CD4-positive, alpha-beta T cell (primary cell): ENCODE results near the gene NME4. TPM values are rescaled to one million over a fixed set of nuclear protein-coding genes. Genes with fewer than 3 reads are reported as not detected.

Experiments
- ATAC-seq: fragments of 200-7000 bp; cut with Tn5 transposase; one replicate; pipeline ENCODE4 v1.10.0; 2022; ENCODE audit warnings: mild to moderate bottlenecking; ENCODE audit not compliant: poor library complexity
- CTCF ChIA-PET: fragments of 350-600 bp; sonication (Branson Sonifier 250); formaldehyde crosslinking; loops from one replicate; lab custom pipeline; 2021; ENCODE audit warnings: antibody characterized with exemption, inconsistent platforms; lab: Charles Lee
- POLR2A ChIA-PET: fragments of 350-600 bp; sonication (Branson Sonifier 250); formaldehyde crosslinking; loops from one replicate; lab custom pipeline; 2021; ENCODE audit warnings: antibody characterized with exemption, inconsistent platforms; lab: Charles Lee
- DNase-seq, 14 experiments: peaks; one replicate each; pipeline ENCODE4 v3.0.0-alpha.2; 2013 to 2020; ENCODE audit warnings: mixed read lengths in 2 of 14
- H3K27ac ChIP-seq, 2 donors: one replicate each; pipeline versions ENCODE4 v1.5.1 to v1.7.0; 2013; ENCODE audit warnings: low read length in 2 of 2, low read depth in 1 of 2, mild to moderate bottlenecking in 1 of 2
- H3K27me3 ChIP-seq, 2 experiments: 1 replicate in 1 of 2; 2 replicates in 1 of 2; pipeline versions ENCODE4 v1.6.1 to v1.7.0; 2013; ENCODE audit warnings: low read length in 2 of 2, control low read depth in 1 of 2, mild to moderate bottlenecking in 1 of 2, moderate library complexity in 1 of 2; ENCODE audit not compliant: insufficient read depth in 2 of 2, control insufficient read depth in 1 of 2
- H3K36me3 ChIP-seq: one replicate; pipeline ENCODE4 v1.6.1; 2013; ENCODE audit warnings: low read length, control low read depth; ENCODE audit not compliant: insufficient read depth
- H3K4me1 ChIP-seq: one replicate; pipeline ENCODE4 v1.6.1; 2013; ENCODE audit warnings: low read length, control low read depth; ENCODE audit not compliant: insufficient read depth
- H3K4me3 ChIP-seq: one replicate; pipeline ENCODE4 v1.5.1; 2013; ENCODE audit warnings: mild to moderate bottlenecking, low read length, moderate library complexity
- H3K9me3 ChIP-seq, 2 experiments: 1 replicate in 1 of 2; 2 replicates in 1 of 2; pipeline versions ENCODE4 v1.6.1 to v1.7.0; 2013; ENCODE audit warnings: low read length in 2 of 2, mild to moderate bottlenecking in 2 of 2, control low read depth in 1 of 2, moderate library complexity in 1 of 2; ENCODE audit not compliant: control insufficient read depth in 1 of 2, insufficient read depth in 1 of 2
- H3K27ac Mint-ChIP-seq: one replicate; pipeline ENCODE4 v1.8.0; 2020; ENCODE audit warnings: mixed read lengths
- H3K27me3 Mint-ChIP-seq: one replicate; pipeline ENCODE4 v1.8.0; 2021; ENCODE audit warnings: mixed read lengths
- H3K36me3 Mint-ChIP-seq: one replicate; pipeline ENCODE4 v1.8.0; 2021; ENCODE audit warnings: low read depth, mixed read lengths
- H3K4me1 Mint-ChIP-seq: one replicate; pipeline ENCODE4 v1.8.0; 2021; ENCODE audit warnings: low read depth, mixed read lengths
- H3K4me3 Mint-ChIP-seq: one replicate; pipeline ENCODE4 v1.8.0; 2020; ENCODE audit warnings: mild to moderate bottlenecking, mixed read lengths
- H3K9me3 Mint-ChIP-seq: one replicate; pipeline ENCODE4 v1.8.0; 2020; ENCODE audit warnings: mixed read lengths
- CTCF ChIP-seq: fragments of 200-600 bp; IDR thresholded peaks from one replicate; pipeline ENCODE4 v1.8.0; 2022; ENCODE audit warnings: antibody characterized with exemption, mild to moderate bottlenecking
- intact Hi-C, 2 experiments: fragments of 100-400 bp; cut with DNase I in 1 of 2; cut with micrococcal nuclease in 1 of 2; formaldehyde crosslinking; loops; one replicate each; pipeline versions ENCODE4 v1.15.1 to v1.9.0; 2023 to 2025; cut with DNase I, micrococcal nuclease
- total RNA-seq, 174 experiments: library from RNA in 2 of 174; stranded (reverse) in 2 of 174; gene quantifications; one replicate each; pipeline ENCODE4 v1.2.3 and lab custom pipeline; 2021 to 2026

Gene NME4
- total RNA-seq, 2 experiments from 2014 or later = 31.2 to 32.6 TPM

DNA sequence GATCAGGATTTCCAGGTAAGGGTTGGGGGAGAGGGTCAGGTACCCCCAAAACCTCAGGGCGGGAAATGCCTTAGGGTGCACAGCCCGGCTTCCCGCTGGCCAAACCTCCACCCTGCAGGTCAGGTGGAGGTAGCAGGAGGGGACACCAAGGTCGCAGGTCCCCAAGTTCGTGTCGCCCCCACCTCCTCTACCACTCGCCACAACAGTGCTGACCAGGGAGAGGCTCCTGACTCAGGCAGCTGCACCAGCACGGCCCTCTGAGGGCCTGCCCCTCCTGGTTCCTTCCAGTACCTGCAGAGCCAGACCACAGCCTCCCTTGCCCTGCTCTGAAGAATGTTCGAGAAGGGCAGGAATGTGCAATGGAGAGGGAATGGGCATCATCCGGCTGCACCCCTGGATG is 30.5 kb upstream of the NME4 start:
- no peak overlapping the region for H3K4me3 ChIP-seq
- no peak overlapping the region for H3K27ac ChIP-seq
- H3K27ac Mint-ChIP-seq = no peak overlapping the region
- ChIA-PET POLR2A (interaction anchor here (1.2 kb wide), 1 partner anchor 260 kb away, joined by 3 read pairs; no protein-coding TSS in a partner anchor), CTCF (no interaction called here)
- H3K9me3 Mint-ChIP-seq = no peaks in the 10 kb centered on the region
- H3K36me3 ChIP-seq = peaks cover 29% of the 10 kb centered on the region
- H3K4me3 Mint-ChIP-seq = no peak overlapping the region
- DNase-seq (no peak), ATAC-seq (no peak)
- H3K36me3 Mint-ChIP-seq = peaks cover 19% of the 10 kb centered on the region
- peaks cover 33% of the 10 kb centered on the region for H3K4me1 ChIP-seq
- intact Hi-C loops = no loop called here
- H3K9me3 ChIP-seq = no peaks in the 10 kb centered on the region
- no peak for TF ChIP-seq CTCF
- H3K4me1 Mint-ChIP-seq = peaks cover 23% of the 10 kb centered on the region
- no peaks in the 10 kb centered on the region for H3K27me3 Mint-ChIP-seq
- H3K27me3 ChIP-seq = no peaks in the 10 kb centered on the region

- Histone ChIP-seq H3K27me3 (no peaks in the 10 kb centered on the region), H3K27ac (no peak overlapping the region), H3K4me1 (peaks cover 23% of the 10 kb centered on the region), H3K4me3 (no peak overlapping the region), H3K36me3 (peaks cover 38% of the 10 kb centered on the region), H3K9me3 (peaks cover 0 to 8% of the 10 kb centered on the region in 2 experiments)
- ATAC-seq (no peak), DNase-seq (no peak)
- TF ChIP-seq CTCF = no peak
- H3K36me3 Mint-ChIP-seq = peaks cover 26% of the 10 kb centered on the region
- H3K4me1 Mint-ChIP-seq = peaks cover 17% of the 10 kb centered on the region
- no peaks in the 10 kb centered on the region for H3K9me3 Mint-ChIP-seq
- ChIA-PET POLR2A (interaction anchor here (1.2 kb wide), 1 partner anchor 261 kb away, joined by 3 read pairs; no protein-coding TSS in a partner anchor), CTCF (no interaction called here)
- peak overlapping the region; percentile 42 for H3K4me3 Mint-ChIP-seq
- H3K27me3 Mint-ChIP-seq = no peaks in the 10 kb centered on the region
- H3K27ac Mint-ChIP-seq = no peak overlapping the region
- intact Hi-C loops = no loop called here
Measured at GRCh38 chr16:367333-367903, 29.6 kb upstream of the NME4 start.

- no peaks in the 10 kb centered on the region for H3K9me3 Mint-ChIP-seq
- H3K27me3 Mint-ChIP-seq = no peaks in the 10 kb centered on the region
- peaks cover 22% of the 10 kb centered on the region for H3K4me1 ChIP-seq
- CTCF ChIA-PET = no interaction called here
- H3K27ac Mint-ChIP-seq = no peak overlapping the region
- peaks cover 0 to 8% of the 10 kb centered on the region in 2 experiments for H3K9me3 ChIP-seq
- no peak for TF ChIP-seq CTCF
- intact Hi-C loops = no loop called here
- H3K36me3 ChIP-seq = peaks cover 44% of the 10 kb centered on the region
- peak overlapping the region; percentile 78 for H3K4me3 Mint-ChIP-seq
- DNase-seq = peak in 1 of 14 experiments; percentile 30
- ATAC-seq = no peak
- no peak overlapping the region for H3K27ac ChIP-seq
- peaks cover 35% of the 10 kb centered on the region for H3K36me3 Mint-ChIP-seq
- no peaks in the 10 kb centered on the region for H3K27me3 ChIP-seq
- POLR2A ChIA-PET = interaction anchor here (1.4 kb wide), 2 partner anchors 12 to 14 kb away, joined by 5 to 7 read pairs; no protein-coding TSS in a partner anchor
- H3K4me3 ChIP-seq = no peak overlapping the region
- H3K4me1 Mint-ChIP-seq = peaks cover 17% of the 10 kb centered on the region
Measured at GRCh38 chr16:368388-369158, 28.4 kb upstream of the NME4 start.
